Esophagus squamous epithelium (tissue), 5 donors: ENCODE data around the gene SGSM1. TPM values are rescaled to one million over a fixed set of nuclear protein-coding genes. Genes with fewer than 3 reads are reported as not detected.

Source experiments
- DNase-seq: peaks from one replicate; lab custom pipeline; 2025; lab: John Stamatoyannopoulos, UW
- H3K27ac ChIP-seq, 4 donors: fragments of 200-600 bp; sonication (generic); one replicate each; pipeline ENCODE4 v1.5.1; 2016 to 2019; ENCODE audit warnings: mild to moderate bottlenecking in 1 of 4
- H3K27me3 ChIP-seq, 4 donors: fragments of 200-600 bp; sonication (generic); 1 replicate in 3 of 4; 2 replicates in 1 of 4; pipeline versions ENCODE4 v1.5.1 to v1.6.0; 2017 to 2021; ENCODE audit warnings: antibody characterized with exemption in 1 of 4
- H3K36me3 ChIP-seq, 3 donors: fragments of 200-600 bp; sonication (generic); one replicate each; pipeline ENCODE4 v1.5.1; 2016 to 2019
- H3K4me1 ChIP-seq, 3 donors: fragments of 200-600 bp; sonication (generic); one replicate each; pipeline ENCODE4 v1.5.1; 2017 to 2019
- H3K4me3 ChIP-seq, 4 donors: fragments of 200-600 bp; sonication (generic); 1 replicate in 3 of 4; 2 replicates in 1 of 4; pipeline ENCODE4 v1.5.1; 2016 to 2019; ENCODE audit warnings: mild to moderate bottlenecking in 2 of 4, moderate library complexity in 1 of 4
- H3K9me3 ChIP-seq, 3 donors: fragments of 200-600 bp; sonication (generic); one replicate each; pipeline ENCODE4 v1.5.1; 2016 to 2019
- CTCF ChIP-seq, 6 experiments: fragments of 450-650 bp in 4 of 6; fragments of 200-600 bp in 2 of 6; sonication (generic) in 2 of 6; IDR thresholded peaks; one replicate each; pipeline ENCODE4 v1.5.1; 2016 to 2019; ENCODE audit warnings: antibody characterized with exemption in 6 of 6, mild to moderate bottlenecking in 4 of 6, moderate library complexity in 4 of 6
- POLR2A ChIP-seq, 4 donors: fragments of 450-650 bp; IDR thresholded peaks; one replicate each; pipeline ENCODE4 v1.6.1; 2017; ENCODE audit warnings: antibody characterized with exemption in 4 of 4, mild to moderate bottlenecking in 4 of 4, moderate library complexity in 3 of 4
- WGBS, 2 donors: methylation state at CpG; one replicate each; pipeline ENCODE4 v1.1.5; 2018; 5-methylcytosine and 5-hydroxymethylcytosine counted together
- intact Hi-C: fragments of 100-400 bp; cut with DNase I; formaldehyde crosslinking; loops from one replicate; pipeline ENCODE4 v1.15.0; 2022
- total RNA-seq, 4 donors: library from RNA; depleted of rRNA; stranded (reverse); fragments of >200 nt; gene quantifications; one replicate each; pipeline ENCODE4 v1.1.0, GENCODE V29; 2016
- donor health status: DM: yes; HTN: yes; CAD: no.

Gene SGSM1
- total RNA-seq, 4 donors from 2014 or later = 0.09 to 0.57 (median 0.18) TPM

GRCh38 chr22:24920029-24920428 lies 114.0 kb downstream of the SGSM1 start:
- no peak for DNase-seq
- no peaks in the 10 kb centered on the region for H3K9me3 ChIP-seq
- 84 to 89% methylated on average over 4 of the region's 4 CpGs for WGBS, 2 donors
- intact Hi-C loops = no loop called here
- H3K36me3 ChIP-seq = no peaks in the 10 kb centered on the region
- TF ChIP-seq CTCF (IDR thresholded peaks at IDR 0.05) = no peak
- H3K4me1 ChIP-seq = no peaks in the 10 kb centered on the region
- no peak overlapping the region for H3K4me3 ChIP-seq
- no peaks in the 10 kb centered on the region for H3K27me3 ChIP-seq
- no peak overlapping the region for H3K27ac ChIP-seq

GRCh38 chr22:24925586-24926427 lies 119.8 kb downstream of the SGSM1 start:
- Histone ChIP-seq H3K4me1 (no peaks in the 10 kb centered on the region), H3K4me3 (no peak overlapping the region), H3K27ac (no peak overlapping the region), H3K9me3 (no peaks in the 10 kb centered on the region), H3K27me3 (no peaks in the 10 kb centered on the region), H3K36me3 (no peaks in the 10 kb centered on the region)
- WGBS, 2 donors = 47 to 68% methylated on average over 12 to 14 of the region's 17 CpGs
- no peak for DNase-seq
- TF ChIP-seq CTCF (IDR thresholded peaks at IDR 0.05) (no peak), POLR2A (IDR thresholded peaks at IDR 0.05) (no peak)
- intact Hi-C loops = no loop called here

- 57 to 78% methylated on average over 3 of the region's 3 CpGs for WGBS, 2 donors
- H3K36me3 ChIP-seq = no peaks in the 10 kb centered on the region
- TF ChIP-seq CTCF (IDR thresholded peaks at IDR 0.05) (no peak), POLR2A (IDR thresholded peaks at IDR 0.05) (no peak)
- H3K4me3 ChIP-seq = no peak overlapping the region
- no peak overlapping the region for H3K27ac ChIP-seq
- H3K27me3 ChIP-seq = no peaks in the 10 kb centered on the region
- no peaks in the 10 kb centered on the region for H3K9me3 ChIP-seq
- DNase-seq = no peak
- intact Hi-C loops = no loop called here
- no peaks in the 10 kb centered on the region for H3K4me1 ChIP-seq
Observed at GRCh38 chr22:24926428-24926725, 120.4 kb downstream of the SGSM1 start.

- H3K36me3 ChIP-seq = no peaks in the 10 kb centered on the region
- no peak overlapping the region for H3K27ac ChIP-seq
- no peak for TF ChIP-seq CTCF (IDR thresholded peaks at IDR 0.05)
- no peak for TF ChIP-seq POLR2A (IDR thresholded peaks at IDR 0.05)
- DNase-seq = no peak
- no peaks in the 10 kb centered on the region for H3K4me1 ChIP-seq
- 29% methylated on average over 1 of the region's 1 CpG; no CpG with 5 or more reads in 1 of the 2 donors for WGBS, 2 donors
- H3K4me3 ChIP-seq = no peak overlapping the region
- H3K9me3 ChIP-seq = no peaks in the 10 kb centered on the region
- intact Hi-C loops = no loop called here
- no peaks in the 10 kb centered on the region for H3K27me3 ChIP-seq
Observed at GRCh38 chr22:24926849-24927579, 121.0 kb downstream of the SGSM1 start.

GRCh38 chr22:24928322-24928721 lies 122.3 kb downstream of the SGSM1 start:
- H3K9me3 ChIP-seq = no peaks in the 10 kb centered on the region
- intact Hi-C loops = no loop called here
- no peaks in the 10 kb centered on the region for H3K27me3 ChIP-seq
- no peak overlapping the region for H3K27ac ChIP-seq
- H3K4me3 ChIP-seq = no peak overlapping the region
- no peaks in the 10 kb centered on the region for H3K4me1 ChIP-seq
- H3K36me3 ChIP-seq = no peaks in the 10 kb centered on the region
- WGBS, 2 donors = 83 to 90% methylated on average over 3 to 6 of the region's 7 CpGs
- DNase-seq = no peak
- TF ChIP-seq POLR2A (IDR thresholded peaks at IDR 0.05) (no peak), CTCF (IDR thresholded peaks at IDR 0.05) (no peak)
